NCI-H748 treated with DMSO at 0.1 percent for 48 hours (cell line): Measurements from ENCODE around the gene SORT1.
"Not testable (repeated sequence)": the region's sequence is repeated elsewhere in the genome, so short reads cannot be mapped to it uniquely, and the experiment has no call there.

Experiments
- DNase-seq: peaks from one replicate; lab custom pipeline; 2025; lab: John Stamatoyannopoulos, UW

The SORT1 gene

DNA sequence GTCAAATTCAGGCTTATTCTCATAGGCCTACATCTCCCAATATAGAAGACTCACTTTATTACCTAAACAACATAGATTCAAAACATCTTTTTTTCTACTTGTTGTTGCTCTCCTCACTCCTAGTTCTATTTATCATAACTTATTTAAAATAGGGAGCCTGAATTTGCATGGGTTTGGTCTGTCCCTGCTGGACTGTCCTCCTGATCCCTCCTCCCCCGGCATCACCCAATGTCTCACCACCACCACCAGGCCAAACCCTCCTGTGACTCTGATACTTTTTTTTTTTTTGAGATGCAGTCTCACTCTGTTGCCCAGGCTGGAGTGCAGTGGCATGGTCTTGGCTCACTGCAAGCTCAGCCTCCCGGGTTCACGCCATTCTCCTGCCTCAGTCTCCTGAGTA is 59.1 kb downstream of the SORT1 start:
- no peak for DNase-seq

DNA sequence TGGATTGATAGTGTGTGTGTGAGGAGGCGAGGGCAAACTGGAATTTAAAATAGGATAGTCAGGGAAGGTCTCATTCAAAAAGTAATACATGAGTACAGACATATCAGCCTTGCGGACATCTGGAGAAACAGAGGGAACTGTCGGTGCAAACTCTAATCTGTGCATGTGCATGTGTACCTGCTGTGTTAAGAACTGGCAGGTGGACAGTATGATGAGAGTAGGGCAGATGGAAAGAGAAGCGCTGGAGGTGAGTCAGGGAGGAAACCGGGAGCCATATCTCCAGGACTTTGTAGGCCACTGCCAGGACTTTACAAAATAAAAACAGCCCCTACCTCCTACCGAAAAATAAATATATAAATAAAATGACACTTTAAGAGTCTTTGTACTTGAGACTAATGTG is 59.6 kb downstream of the SORT1 start:
- DNase-seq: no peak

DNA sequence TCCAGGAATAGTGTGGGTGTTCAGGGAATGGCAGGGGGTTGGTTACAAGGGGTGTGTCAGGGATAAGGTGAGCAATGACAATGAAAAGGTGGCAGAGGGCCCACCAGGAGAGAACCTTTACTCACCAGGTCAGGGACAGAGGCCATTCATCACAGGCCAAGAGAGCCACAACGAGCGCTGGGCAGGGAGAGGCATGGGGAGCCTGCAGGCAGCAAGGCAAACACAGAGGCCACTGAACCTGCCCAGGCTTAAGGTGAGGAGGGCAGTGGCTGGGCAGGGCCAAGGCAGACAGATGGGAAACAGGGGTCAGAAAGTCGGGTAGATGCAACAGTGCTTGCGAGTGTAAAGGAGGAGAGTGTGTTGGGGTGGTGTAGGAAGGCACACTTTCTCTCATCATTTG is 62.6 kb downstream of the SORT1 start:
- no peak for DNase-seq

DNA sequence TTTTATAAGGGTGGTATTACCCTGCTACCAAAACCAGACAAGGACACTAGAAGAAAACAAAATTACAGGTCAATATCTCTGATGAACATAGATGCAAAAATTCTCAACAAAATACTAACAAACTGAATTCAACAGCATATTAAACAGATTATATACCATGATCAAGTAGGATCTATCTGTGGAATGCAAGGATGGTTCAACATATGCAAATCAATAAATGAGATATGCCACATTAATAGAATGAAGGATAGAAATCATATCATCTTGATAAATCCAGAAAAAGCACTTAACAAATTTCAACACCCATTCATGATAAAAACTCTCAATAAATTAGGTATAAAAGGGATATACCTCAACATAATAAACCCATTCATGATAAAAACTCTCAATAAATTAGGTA is 66.6 kb downstream of the SORT1 start:
- DNase-seq: no peak

DNA sequence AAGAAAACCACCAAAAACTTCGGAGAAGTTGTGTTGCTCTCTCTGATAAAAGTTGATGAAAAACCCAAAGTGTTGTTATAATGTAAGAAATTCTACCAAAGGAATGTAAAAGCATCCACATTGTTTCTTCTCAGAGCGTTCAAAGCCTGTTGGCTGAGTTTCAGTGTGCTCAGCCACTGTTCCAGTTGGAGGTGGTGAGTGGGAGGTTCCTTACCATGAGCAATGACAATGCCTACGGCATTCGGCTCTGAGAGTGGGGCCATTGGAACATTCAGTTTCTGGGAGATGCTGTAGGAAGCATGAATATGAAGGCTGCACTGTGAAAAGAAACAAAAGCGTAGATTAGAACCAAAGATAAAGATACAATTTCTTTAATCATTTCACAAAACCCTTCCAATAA is 70.4 kb downstream of the SORT1 start:
- no peak for DNase-seq

DNA sequence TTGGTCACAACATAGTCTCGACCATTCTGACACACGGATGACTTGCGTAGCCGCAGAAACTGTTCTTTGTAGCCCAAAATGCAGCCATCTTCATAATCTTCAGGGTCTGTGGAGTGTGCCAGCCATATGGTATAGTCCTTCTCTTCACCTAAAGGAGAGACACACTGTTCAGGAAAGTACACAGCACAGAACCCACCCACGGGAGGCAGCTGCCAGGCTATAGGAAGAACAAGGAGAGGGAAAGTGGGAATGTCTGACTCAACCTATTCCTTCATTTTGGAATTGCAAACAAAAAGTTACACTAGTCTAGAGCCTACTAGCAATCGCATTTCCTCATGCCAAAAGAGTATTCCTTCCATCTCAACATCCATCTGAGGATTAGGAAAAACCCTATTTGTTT is 74.7 kb downstream of the SORT1 start:
- no peak for DNase-seq

DNA sequence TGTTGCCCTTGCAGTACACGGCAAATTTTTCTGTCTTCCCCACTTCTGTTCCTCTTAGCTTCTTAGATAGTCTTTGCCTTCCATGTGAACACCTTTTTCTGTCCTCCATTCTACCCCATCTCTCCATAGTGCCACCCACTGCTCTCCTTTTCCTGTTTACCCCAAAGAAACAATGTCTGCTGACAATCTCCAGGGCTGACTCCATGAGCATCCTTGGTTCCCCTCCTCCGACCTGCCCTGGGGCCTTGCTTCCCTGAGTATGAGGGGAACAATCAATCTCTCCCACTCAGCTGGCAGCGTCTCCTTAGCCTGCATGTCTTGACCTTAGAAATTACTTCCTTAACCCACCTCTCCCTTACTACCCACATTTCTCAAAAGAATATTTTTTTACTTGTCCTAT is 78.6 kb downstream of the SORT1 start:
- no peak for DNase-seq

DNA sequence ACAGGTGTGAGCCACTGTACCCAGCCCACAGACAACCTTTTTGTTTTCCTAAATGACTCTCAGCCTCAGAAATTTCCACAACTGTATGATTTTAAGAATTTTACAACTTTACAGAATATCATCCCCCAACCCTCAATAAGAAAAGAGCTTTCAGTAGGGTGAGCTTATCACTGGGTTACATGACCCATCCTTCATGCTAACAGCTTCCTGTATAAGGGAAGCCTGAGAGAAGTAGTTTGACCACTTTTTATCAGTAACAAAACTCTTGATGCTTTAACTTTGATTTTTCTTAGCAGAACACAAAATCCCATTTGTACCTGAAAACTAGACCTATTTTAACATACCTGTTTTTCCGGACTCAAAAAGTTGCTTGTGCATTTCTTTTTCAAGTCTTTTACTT is 81.2 kb downstream of the SORT1 start:
- DNase-seq: no peak

DNA sequence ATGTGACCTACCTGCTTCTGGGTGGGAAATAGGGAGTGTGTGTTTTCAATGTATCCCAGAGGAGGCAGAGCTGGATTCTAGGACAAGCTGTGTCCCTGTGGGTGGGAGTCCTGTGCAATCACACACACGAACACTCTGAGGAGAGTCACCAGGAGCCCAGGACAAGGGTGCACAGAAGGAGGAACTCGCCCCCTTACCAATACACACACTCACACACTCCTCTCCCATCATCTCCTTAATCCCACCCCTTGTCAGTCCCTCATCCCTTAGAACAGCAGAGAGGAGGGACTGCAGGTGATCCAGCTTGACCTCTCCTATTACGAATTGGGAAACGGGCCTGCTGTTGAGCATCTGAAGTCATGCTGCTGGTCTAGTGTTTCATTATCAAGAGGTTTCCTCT is 82.4 kb downstream of the SORT1 start:
- no peak for DNase-seq

DNA sequence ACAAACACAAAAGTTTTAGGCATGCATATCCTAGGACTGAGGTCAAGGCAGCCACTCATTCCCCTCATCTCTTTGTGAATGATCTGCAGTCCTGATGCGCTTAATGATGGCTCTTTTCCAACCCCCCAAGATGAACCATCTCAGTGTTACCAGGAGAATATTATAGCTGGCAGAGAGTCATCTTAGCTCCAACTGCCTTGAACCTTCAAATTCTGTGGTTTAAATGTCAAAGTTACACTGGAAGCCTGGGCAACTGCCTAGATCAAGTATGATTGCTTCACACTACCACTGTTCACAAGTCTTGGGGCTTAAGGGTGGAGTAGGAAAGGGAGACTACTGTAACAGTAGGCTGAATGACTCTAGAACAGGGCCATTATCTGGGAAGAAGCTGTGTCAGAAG is 82.9 kb downstream of the SORT1 start:
- DNase-seq: no peak

DNA sequence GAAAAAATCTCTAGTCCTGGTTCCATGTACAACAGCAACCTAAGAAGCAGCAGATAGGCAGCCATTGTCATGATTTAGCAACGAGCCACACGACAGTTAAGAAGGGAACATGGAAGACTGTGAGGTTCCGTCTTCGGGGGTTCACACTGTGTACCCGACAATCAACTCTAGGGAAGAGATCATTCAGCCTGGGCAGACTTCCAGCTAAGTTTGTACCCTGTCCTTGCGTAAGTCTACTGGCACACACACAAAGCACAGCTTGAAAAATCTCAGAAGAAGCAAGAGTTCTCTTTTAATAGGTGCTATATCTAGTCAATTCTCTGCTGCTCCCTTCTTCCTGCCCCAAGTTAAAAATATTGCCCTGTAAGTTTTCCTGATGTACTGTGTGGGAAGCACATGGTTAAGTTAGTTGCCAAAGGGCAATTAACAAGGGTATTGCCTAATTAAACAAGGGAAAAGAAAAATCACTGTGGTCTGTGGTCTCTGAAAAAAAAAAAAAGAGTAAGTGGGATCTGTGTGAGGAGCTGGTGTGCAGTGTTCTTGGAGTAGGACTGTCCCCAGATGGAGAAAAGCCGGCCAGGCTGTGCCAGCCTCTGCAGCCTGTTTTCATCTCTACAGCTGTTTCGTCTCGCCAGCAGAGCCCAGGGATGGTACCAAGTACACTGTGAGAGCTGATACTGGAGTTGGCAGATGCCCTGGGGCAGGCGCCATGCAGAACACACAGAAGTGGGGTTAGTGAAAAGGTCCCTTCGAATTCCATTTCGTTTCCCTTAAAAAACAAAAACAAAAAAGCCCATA is 84.5 kb downstream of the SORT1 start:
- DNase-seq: no peak

DNA sequence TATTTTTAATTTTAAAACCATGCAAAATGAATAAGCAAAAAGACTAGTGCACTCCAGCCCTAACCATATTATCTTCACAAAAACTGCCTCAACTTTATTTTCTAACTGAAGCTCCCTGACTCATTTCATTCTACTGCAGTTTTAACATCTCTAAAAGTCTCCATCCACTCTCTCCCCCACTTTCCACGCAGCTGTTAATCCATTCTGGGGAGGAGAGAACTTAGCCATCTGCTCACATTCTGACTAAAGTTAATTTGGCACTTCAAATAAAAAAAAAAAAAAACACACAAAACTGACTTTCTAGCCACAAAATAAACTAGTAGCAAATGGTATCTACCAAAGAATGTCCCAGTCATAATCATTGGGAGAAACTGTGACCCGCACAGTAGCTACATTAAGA is 85.5 kb downstream of the SORT1 start:
- no peak for DNase-seq

DNA sequence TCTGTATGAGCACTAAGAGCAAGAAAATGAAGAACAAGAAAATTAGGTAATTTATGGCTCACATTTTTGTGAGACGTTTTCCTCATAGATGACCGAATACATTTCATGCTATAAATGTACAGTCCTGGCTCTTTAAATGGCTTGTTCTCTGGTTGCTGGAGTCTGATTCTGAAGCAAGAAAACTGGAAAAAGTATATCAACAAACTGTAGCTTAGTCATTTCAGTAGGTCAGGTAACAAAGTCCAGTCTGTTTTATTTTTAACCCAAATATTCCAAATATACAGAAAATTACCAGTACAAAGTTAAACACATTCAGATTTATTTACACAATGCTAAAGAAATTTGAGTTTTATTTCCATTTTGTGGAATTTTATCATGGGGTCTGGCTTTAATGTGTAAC is 88.4 kb downstream of the SORT1 start:
- DNase-seq: no peak

DNA sequence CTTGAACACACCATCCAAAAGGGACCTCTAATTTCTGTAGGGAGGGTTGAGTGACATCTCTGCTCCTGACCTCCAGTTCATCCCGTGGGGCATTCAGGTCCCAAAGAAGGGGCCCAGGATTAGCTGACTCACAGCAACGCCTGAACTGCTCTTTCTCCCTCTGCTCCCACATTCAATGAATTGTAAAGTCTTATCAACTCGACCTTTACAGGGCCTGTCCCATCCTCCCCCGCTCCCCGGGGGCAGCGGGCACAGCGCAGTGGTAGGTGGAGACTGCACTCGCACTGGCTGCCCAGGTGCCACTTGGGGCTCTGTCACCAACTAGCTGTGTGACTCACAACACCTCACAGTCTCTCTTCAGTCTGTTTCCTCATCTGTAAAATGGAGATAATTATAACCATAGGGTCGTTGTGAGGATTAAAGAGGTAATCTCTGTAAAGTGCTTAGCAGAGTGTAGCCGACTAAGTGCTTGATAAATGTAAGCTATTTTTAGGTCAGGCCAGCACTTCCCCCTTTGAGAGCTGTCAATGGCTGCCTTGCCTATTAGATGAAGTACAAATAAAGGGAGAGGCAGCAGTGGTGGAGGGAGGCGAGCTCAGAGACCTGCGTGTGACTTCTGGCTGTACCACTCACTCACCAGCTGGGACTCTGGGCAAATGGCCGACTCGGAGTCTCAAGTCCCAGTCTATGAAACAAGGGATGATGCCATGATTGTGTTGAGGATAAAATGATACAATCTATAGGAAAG is 90.3 kb downstream of the SORT1 start:
- no peak for DNase-seq

DNA sequence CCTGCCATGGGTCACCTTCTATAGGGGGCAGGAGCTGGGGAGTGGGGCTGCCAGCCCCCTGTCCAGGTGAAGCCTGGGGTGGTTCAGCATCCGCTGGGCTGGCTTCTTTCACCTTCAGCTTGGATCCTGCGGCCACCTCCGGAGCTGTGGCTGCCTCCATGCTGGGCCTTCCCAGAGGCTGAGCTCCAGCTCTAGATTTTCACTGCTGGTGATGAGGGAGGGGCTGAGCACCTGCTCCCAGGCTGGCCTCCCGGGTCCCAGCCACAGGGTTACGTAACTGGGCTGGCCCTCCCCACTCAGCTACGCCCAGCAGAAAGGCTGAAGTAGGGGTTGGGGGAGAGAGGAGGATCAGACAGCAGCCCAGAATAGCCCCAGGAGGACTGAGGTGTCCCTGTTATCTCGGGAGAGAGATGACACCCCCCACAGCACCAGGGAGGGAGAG is 90.9 kb downstream of the SORT1 start, which contains the start of gene MYBPHL:
Gene MYBPHL, minus strand, starts transcription at position 180 of the 442 bp plus-strand sequence. Its CDS starts 20 bp downstream, at position 160.
- no peak for DNase-seq

DNA sequence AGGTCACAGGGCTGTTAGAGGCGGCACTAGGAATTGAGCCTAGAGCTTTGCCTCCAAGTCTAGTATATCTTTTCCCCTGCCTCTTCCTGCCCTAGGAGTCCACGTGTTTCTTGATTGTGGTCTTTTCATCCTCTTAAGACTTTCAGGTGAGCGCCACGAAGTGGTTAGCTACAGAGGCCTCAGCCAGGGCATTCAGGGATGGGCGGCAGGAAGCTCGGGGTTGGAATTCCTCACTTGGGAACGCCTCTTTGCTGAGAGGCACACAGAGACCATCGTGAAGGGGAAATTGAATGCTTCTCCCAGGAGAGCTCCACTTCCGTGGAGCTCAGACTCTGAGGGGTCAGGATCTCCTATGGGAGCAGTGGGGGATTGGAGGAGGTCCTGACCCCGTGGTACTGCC is 91.7 kb downstream of the SORT1 start:
- DNase-seq: not testable (repeated sequence)

DNA sequence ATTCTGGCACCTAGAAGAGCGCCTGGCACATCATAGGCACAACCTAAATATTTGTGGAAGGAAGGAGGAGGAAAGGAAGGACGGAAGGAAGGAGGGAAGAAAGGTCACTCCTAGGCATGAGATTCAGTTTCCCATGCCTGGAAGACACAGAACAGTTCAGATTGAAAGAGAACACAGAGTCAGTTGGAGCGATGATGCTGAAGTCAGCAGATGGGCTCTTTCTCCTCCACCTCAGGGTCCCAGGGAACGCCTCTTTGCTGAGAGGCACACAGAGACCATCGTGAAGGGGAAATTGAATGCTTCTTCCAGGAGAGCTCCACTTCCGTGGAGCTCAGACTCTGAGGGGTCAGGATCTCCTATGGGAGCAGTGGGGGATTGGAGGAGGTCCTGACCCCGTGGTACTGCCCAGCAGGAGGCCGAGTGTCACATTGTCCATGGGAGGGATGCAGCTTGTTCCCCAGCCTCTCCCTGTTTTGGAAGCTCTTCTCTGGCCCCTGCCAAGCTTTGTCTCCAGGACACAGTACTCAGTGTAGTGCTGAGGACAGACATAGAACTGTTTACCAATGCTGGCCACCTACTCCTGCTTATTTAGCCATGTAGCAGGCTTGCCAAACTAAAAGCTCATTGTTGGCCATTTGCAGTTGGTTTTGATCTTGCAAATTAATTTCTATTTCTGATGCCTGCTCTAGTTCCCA is 93.3 kb downstream of the SORT1 start:
- DNase-seq: no peak

DNA sequence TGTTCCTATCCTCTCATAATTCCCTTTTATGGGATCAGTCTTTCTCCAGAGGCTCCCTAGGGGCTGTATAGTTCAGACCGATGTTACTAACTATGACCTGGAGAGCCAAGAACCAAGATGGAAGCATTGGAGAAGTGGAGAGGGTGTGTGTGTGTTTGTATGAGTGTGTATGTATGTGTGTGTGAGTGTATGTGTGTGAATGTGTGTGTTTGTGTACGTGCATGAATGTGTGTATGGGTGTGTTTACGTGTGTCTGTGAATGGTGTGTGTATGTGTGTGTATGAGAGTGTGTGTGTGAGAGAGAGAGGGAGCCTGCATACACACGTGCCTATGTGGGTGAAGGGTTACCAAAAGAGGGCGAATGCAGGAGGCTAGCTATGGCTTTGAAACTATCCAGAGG is 95.8 kb downstream of the SORT1 start:
- no peak for DNase-seq

DNA sequence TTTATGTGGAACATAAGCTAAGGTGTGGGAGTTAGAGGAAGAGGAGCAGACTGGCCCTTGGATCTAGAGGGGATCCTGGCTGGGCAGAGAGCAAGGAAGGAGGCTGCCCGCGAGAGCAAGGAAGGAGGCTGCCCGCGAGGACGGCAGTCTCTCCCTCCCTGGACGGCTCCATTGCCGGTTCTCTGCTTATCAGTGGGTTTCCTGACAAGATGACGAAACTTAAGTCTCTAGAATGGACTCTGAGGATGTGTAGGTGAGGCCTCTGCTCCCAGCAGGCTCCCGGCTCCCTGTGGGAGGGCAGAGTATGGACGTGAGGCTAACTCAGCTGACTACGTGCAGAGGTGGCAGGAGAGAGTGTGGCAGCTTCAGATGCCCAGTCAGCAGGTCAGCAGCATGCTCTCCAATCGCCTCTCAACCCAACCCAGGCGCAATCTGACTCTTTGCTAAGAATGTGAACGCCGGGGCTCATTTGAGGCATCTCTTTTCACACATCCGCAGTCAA is 97.0 kb downstream of the SORT1 start:
- DNase-seq: no peak

DNA sequence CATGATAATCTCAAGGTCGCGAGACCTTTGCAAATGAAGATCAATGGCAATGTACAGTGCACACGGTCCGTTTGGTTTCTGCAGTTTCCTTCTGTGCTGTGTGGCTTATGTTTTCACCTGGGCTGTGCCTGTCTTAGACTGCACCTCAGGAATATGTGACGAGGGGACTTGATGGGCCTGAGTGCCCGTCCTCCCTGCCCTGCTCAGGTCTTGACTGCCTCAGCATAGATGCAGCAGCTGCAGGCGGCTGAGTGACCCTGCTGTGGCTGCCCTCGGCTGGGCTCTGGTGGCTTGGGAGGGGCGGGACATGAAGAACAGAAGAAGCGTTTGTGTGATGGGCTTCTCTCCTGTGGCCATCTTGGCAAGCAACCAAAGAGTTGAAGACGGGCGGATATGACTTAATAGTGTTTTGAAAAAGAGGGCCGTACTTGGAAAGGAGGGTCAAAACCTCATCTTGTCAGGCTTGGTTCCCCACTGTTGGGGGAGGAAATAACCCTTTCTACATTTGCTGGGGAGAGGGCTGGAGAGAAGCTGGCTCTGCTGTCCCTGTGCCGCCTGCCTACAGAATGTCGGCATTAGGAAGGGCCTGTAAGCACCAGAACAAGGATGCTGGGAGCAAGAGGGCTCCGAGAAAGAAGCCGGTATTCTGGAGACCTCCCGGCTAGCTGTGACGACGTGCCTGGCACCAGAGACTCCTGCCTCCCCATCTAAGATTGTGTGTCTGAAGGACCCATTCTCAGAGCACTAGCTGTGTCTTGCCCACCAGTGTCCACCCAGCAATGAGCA is 98.0 kb downstream of the SORT1 start:
- no peak for DNase-seq

DNA sequence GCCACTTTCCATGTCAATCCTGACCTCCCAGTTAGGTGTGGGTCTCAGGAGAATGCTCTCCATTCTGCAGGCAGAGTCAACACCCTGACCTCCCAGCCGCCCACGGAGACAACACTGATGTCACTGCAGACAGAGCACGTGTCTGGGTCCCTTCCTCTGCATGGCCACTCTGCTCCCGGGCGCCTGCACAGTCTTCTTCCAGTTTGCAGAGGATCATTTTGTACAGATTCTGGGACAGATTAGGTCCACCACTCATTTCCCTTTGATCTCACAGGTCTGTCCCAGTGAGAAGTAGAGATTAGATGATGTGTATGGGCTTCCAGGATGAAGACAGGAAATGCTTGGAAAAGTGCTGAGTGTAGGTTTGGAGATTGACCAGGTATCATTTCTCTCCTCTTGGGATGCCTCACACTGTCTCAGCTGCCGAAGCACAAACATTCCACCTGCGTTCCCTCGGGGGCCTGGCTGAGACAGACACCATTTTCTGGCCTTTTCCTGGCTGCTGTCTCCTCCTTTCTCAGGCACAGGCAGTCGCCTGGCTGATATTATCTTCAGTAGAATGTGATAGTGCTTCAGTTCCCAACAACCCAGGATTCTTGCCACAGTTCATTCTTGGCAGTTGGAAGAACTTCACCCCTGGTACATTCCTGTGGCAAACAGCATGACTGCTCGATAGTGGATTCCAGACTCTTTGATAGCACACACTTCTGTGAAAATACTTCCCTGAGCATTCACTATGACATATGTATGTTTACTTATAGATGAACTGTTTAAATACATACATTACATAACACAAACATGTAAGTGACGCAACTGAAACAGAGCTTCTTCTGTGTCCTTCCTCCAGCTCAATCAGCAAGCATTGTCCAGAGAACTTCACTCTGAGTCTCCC is 98.8 kb downstream of the SORT1 start:
- no peak for DNase-seq
